HepG2 (cell line): ENCODE data around the gene ROMO1. TPM values are rescaled to one million over a fixed set of nuclear protein-coding genes. Genes with fewer than 3 reads are reported as not detected.

Experiments used
- CHCHD3 ChIP-seq: sonication (generic); formaldehyde crosslinking; IDR thresholded peaks from 2 replicates; pipeline ENCODE4 v1.8.0; 2022; ENCODE audit warnings: mild to moderate bottlenecking, missing genetic modification reagents, moderate library complexity
- CREM ChIP-seq, 2 experiments: sonication (generic) in 1 of 2; formaldehyde crosslinking in 1 of 2; IDR thresholded peaks; 2 replicates each; pipeline versions ENCODE4 v1.4.0 to v1.6.1; 2016 to 2020; ENCODE audit warnings: antibody characterized with exemption in 1 of 2, mild to moderate bottlenecking in 1 of 2, missing genetic modification reagents in 1 of 2
- HMGXB4 ChIP-seq, 2 experiments: sonication (generic) in 1 of 2; formaldehyde crosslinking in 1 of 2; IDR thresholded peaks; 2 replicates each; pipeline versions ENCODE4 v1.4.0 to v1.6.1; 2018 to 2020; ENCODE audit warnings: missing genetic modification reagents in 2 of 2, borderline replicate concordance in 1 of 2, low read depth in 1 of 2, mild to moderate bottlenecking in 1 of 2, missing biosample characterization in 1 of 2
- HOXD1 ChIP-seq: sonication (generic); formaldehyde crosslinking; IDR thresholded peaks from 2 replicates; pipeline ENCODE4 v1.5.0; 2020; ENCODE audit warnings: missing genetic modification reagents
- KLF16 ChIP-seq, 2 experiments: sonication (generic) in 1 of 2; formaldehyde crosslinking in 1 of 2; IDR thresholded peaks; 2 replicates each; pipeline versions ENCODE4 v1.6.1 to v1.8.0; 2016 to 2023; ENCODE audit warnings: missing genetic modification reagents in 2 of 2, missing compliant biosample characterization in 1 of 2
- KLF9 ChIP-seq: IDR thresholded peaks from 2 replicates; pipeline ENCODE4 v1.6.1; 2016; ENCODE audit warnings: low read depth
- MAX ChIP-seq: IDR thresholded peaks from 2 replicates; pipeline ENCODE4 v1.6.1; 2012; ENCODE audit warnings: inconsistent platforms
- MEF2D ChIP-seq: sonication (generic); formaldehyde crosslinking; IDR thresholded peaks from 2 replicates; pipeline ENCODE4 v1.5.1; 2020; ENCODE audit warnings: mild to moderate bottlenecking, missing genetic modification reagents
- POLR2G ChIP-seq: fragments of 200-400 bp; formaldehyde crosslinking; IDR thresholded peaks from 2 replicates; pipeline ENCODE4 v1.6.1; 2018; ENCODE audit warnings: mild to moderate bottlenecking, low read depth, low read length, moderate library complexity
- REST ChIP-seq, 2 experiments: IDR thresholded peaks; 2 replicates each; pipeline ENCODE4 v1.6.1; 2011 to 2012; ENCODE audit warnings: low read length in 2 of 2, borderline replicate concordance in 1 of 2, low read depth in 1 of 2, mild to moderate bottlenecking in 1 of 2, moderate library complexity in 1 of 2
- ZNF776 ChIP-seq: sonication (generic); formaldehyde crosslinking; IDR thresholded peaks from 2 replicates; pipeline ENCODE4 v1.4.0; 2020; ENCODE audit warnings: mild to moderate bottlenecking, missing genetic modification reagents
- ZSCAN21 ChIP-seq: sonication (generic); formaldehyde crosslinking; IDR thresholded peaks from 2 replicates; pipeline ENCODE4 v1.8.0; 2022; ENCODE audit warnings: mild to moderate bottlenecking, missing genetic modification reagents, moderate library complexity, borderline replicate concordance
- polyA plus RNA-seq, 8 experiments: library from polyadenylated mRNA; depleted of rRNA in 3 of 8; stranded (reverse) in 7 of 8; unstranded in 1 of 8; fragments of >200 nt; fragmentation: Illumina TruSeq in 4 of 8; extraction: Trizol in 4 of 8; gene quantifications; 2 replicates each; pipeline versions ENCODE4 v1.2.1 to v1.2.3, GENCODE V29; 2011 to 2016; ENCODE audit warnings: low read depth in 4 of 8, missing spikeins in 1 of 8, mixed read lengths in 1 of 8; ENCODE audit not compliant: insufficient read depth in 1 of 8
- total RNA-seq, 5 experiments: library from RNA; depleted of rRNA; stranded (reverse); fragments of >200 nt; fragmentation: Illumina TruSeq; extraction: Trizol; gene quantifications; 2 replicates each; pipeline ENCODE4 v1.2.3, GENCODE V29; 2016; ENCODE audit warnings: low read depth in 1 of 5
- TF ChIP-seq, protein P1 (sequence below): sonication (generic); formaldehyde crosslinking; IDR thresholded peaks from 2 replicates; pipeline ENCODE4 v1.5.0; 2020; ENCODE audit warnings: missing genetic modification reagents
- TF ChIP-seq, protein P2 (sequence below): sonication (generic); formaldehyde crosslinking; IDR thresholded peaks from 2 replicates; pipeline ENCODE4 v1.4.0; 2020; ENCODE audit warnings: mild to moderate bottlenecking, missing genetic modification reagents, borderline replicate concordance
- TF ChIP-seq, protein P3 (sequence below): sonication (generic); formaldehyde crosslinking; IDR thresholded peaks from 2 replicates; pipeline ENCODE4 v1.5.1; 2020; ENCODE audit warnings: missing genetic modification reagents, mild to moderate bottlenecking, borderline replicate concordance

Gene ROMO1
- total and polyA plus RNA-seq, 2 of the 13 experiments (the other 11 are each of a cell fraction or from before 2014, with no cell fraction given), result 636 to 755 TPM

DNA sequence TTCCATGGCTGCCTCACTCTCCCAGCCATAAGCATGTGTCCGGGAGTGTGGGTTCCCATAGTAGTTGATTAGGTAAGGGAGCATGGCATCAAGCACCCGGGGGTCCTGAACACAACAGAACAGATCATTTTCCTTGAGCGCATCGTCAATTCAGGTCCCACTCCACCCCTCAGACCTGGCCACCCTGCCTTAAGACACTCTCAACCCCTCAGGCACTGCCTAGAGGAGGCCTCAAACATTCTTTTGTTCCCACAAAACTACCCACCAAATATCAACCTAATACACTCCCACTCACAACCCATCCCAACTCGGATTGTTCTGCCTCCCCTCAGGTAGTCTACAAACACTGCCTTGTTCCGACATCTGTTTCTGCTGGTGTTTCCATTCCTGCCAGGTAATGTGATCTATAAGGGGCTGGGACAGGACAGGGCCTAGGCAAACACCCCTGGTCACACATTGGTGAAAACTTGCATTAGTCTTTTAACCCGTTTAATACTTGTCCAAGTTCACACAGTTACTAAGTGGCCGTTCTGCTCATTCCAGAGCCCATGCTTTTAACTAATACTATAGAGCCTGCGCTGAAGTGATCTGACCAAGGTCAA, 1.4 kb upstream of the ROMO1 start (continued):
- TF ChIP-seq, protein P1, sequence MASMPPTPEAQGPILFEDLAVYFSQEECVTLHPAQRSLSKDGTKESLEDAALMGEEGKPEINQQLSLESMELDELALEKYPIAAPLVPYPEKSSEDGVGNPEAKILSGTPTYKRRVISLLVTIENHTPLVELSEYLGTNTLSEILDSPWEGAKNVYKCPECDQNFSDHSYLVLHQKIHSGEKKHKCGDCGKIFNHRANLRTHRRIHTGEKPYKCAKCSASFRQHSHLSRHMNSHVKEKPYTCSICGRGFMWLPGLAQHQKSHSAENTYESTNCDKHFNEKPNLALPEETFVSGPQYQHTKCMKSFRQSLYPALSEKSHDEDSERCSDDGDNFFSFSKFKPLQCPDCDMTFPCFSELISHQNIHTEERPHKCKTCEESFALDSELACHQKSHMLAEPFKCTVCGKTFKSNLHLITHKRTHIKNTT (CRISPR knock-in tag), result no peak
- TF ChIP-seq ZNF776 (CRISPR knock-in tag) (0 out of 2 replicates have a peak, but pooled peaks have one; percentile 73), KLF16 (CRISPR knock-in tag; IDR thresholded peaks at IDR 0.05) (no peak), CHCHD3 (CRISPR knock-in tag) (no peak), POLR2G (no peak), REST (IDR thresholded peaks at IDR 0.05; ENCODE audit: borderline replicate concordance in 1 of 2, low read depth in 1 of 2, low read length in 2 of 2) (no peak), KLF9 (CRISPR knock-in tag) (no peak), CREM (IDR thresholded peaks at IDR 0.05) (no peak), CREM (CRISPR knock-in tag; IDR thresholded peaks at IDR 0.05) (no peak), HOXD1 (CRISPR knock-in tag) (no peak), HMGXB4 (CRISPR knock-in tag; IDR thresholded peaks at IDR 0.05; ENCODE audit: borderline replicate concordance in 1 of 2, low read depth in 1 of 2) (no peak), MEF2D (CRISPR knock-in tag) (no peak), MAX (no peak; the same call in 1 of the 2 replicates), ZSCAN21 (CRISPR knock-in tag) (no peak)
- TF ChIP-seq, protein P2, sequence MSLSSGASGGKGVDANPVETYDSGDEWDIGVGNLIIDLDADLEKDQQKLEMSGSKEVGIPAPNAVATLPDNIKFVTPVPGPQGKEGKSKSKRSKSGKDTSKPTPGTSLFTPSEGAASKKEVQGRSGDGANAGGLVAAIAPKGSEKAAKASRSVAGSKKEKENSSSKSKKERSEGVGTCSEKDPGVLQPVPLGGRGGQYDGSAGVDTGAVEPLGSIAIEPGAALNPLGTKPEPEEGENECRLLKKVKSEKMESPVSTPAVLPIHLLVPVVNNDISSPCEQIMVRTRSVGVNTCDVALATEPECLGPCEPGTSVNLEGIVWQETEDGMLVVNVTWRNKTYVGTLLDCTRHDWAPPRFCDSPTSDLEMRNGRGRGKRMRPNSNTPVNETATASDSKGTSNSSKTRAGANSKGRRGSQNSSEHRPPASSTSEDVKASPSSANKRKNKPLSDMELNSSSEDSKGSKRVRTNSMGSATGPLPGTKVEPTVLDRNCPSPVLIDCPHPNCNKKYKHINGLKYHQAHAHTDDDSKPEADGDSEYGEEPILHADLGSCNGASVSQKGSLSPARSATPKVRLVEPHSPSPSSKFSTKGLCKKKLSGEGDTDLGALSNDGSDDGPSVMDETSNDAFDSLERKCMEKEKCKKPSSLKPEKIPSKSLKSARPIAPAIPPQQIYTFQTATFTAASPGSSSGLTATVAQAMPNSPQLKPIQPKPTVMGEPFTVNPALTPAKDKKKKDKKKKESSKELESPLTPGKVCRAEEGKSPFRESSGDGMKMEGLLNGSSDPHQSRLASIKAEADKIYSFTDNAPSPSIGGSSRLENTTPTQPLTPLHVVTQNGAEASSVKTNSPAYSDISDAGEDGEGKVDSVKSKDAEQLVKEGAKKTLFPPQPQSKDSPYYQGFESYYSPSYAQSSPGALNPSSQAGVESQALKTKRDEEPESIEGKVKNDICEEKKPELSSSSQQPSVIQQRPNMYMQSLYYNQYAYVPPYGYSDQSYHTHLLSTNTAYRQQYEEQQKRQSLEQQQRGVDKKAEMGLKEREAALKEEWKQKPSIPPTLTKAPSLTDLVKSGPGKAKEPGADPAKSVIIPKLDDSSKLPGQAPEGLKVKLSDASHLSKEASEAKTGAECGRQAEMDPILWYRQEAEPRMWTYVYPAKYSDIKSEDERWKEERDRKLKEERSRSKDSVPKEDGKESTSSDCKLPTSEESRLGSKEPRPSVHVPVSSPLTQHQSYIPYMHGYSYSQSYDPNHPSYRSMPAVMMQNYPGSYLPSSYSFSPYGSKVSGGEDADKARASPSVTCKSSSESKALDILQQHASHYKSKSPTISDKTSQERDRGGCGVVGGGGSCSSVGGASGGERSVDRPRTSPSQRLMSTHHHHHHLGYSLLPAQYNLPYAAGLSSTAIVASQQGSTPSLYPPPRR (CRISPR knock-in tag), result no peak
- TF ChIP-seq, protein P3, sequence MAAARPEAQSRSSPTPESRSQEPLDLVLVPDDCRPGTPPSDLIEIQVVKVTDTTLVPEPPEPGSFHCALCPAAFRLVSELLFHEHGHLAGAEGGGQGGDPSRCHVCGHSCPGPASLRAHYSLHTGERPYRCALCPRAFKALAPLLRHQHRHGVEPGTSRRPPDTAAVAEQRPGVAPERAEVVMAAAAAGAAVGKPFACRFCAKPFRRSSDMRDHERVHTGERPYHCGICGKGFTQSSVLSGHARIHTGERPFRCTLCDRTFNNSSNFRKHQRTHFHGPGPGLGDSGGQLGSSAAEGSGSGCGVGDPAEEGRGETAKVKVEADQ (CRISPR knock-in tag), result 0 out of 2 replicates have a peak, but pooled peaks have one; percentile 14
